K562 (cell line): Measurements from ENCODE around the gene ELOVL5. TPM values are rescaled to one million over a fixed set of nuclear protein-coding genes. Genes with fewer than 3 reads are reported as not detected.

Experiments used
- BMI1 ChIP-seq: fragments of 150-350 bp; IDR thresholded peaks from 2 replicates; pipeline ENCODE4 v1.6.1; 2014; ENCODE audit warnings: low read length
- HNRNPL ChIP-seq: fragments of 200-400 bp; formaldehyde crosslinking; IDR thresholded peaks from 2 replicates; pipeline ENCODE4 v1.6.1; 2017; ENCODE audit warnings: low read depth, mild to moderate bottlenecking, low read length
- KDM2B ChIP-seq: fragments of 250-450 bp; sonication (Bioruptor Pico); IDR thresholded peaks from 2 replicates; pipeline ENCODE4 v1.8.0; 2021; ENCODE audit warnings: mild to moderate bottlenecking, moderate library complexity
- KDM4B ChIP-seq, 2 experiments: fragments of 450-650 bp in 1 of 2; sonication (generic) in 1 of 2; IDR thresholded peaks; 2 replicates each; pipeline ENCODE4 v1.6.1; 2016 to 2017; ENCODE audit warnings: borderline replicate concordance in 2 of 2, antibody characterized with exemption in 1 of 2, low read depth in 1 of 2, mild to moderate bottlenecking in 1 of 2
- MAFK ChIP-seq: IDR thresholded peaks from 2 replicates; pipeline ENCODE4 v1.6.1; 2011; ENCODE audit warnings: low read length, improper control_type of control experiment
- NR2C2 ChIP-seq, 2 experiments: fragments of 200-800 bp in 1 of 2; sonication (Bioruptor generic) in 1 of 2; sonication (generic) in 1 of 2; formaldehyde crosslinking in 1 of 2; IDR thresholded peaks; 2 replicates each; pipeline versions ENCODE4 v1.6.1 to v1.8.0; 2016 to 2022; ENCODE audit warnings: mild to moderate bottlenecking in 1 of 2, missing compliant biosample characterization in 1 of 2, missing genetic modification characterization in 1 of 2, missing genetic modification reagents in 1 of 2
- PHF8 ChIP-seq: fragments of 200-600 bp; sonication (generic); IDR thresholded peaks from 2 replicates; pipeline ENCODE4 v1.6.1; 2012; ENCODE audit warnings: mixed run types, mild to moderate bottlenecking, inconsistent platforms, low read length, moderate library complexity, borderline replicate concordance
- REST ChIP-seq, 2 experiments: fragments of 450-650 bp; formaldehyde crosslinking in 1 of 2; IDR thresholded peaks; 2 replicates each; pipeline versions ENCODE4 v1.4.0 to v1.6.1; 2014 to 2020; ENCODE audit warnings: mild to moderate bottlenecking in 2 of 2, borderline replicate concordance in 1 of 2, low read depth in 1 of 2
- SOX6 ChIP-seq: fragments of 450-650 bp; IDR thresholded peaks from 2 replicates; pipeline ENCODE4 v1.6.1; 2014; ENCODE audit warnings: mild to moderate bottlenecking
- TCF7 ChIP-seq: sonication (generic); IDR thresholded peaks from 2 replicates; pipeline ENCODE4 v1.6.1; 2016; ENCODE audit warnings: antibody characterized with exemption, borderline replicate concordance
- XRCC4 ChIP-seq: IDR thresholded peaks from one replicate; pipeline ENCODE4 v1.6.1; 2011; ENCODE audit not compliant: insufficient read depth, insufficient read length; ENCODE audit errors: extremely low read depth
- ZBTB17 ChIP-seq: fragments of 450-650 bp; formaldehyde crosslinking; IDR thresholded peaks from 2 replicates; pipeline ENCODE4 v1.4.0; 2020; ENCODE audit warnings: mild to moderate bottlenecking
- ZFP30 ChIP-seq: fragments of 250-450 bp; sonication (Bioruptor Pico); IDR thresholded peaks from 2 replicates; pipeline ENCODE4 v1.8.0; 2022; ENCODE audit warnings: moderate library complexity, mild to moderate bottlenecking, inconsistent platforms, borderline replicate concordance
- ZNF174 ChIP-seq: fragments of 250-450 bp; sonication (Bioruptor Pico); IDR thresholded peaks from 2 replicates; pipeline ENCODE4 v1.4.0; 2020; ENCODE audit warnings: mild to moderate bottlenecking
- ZNF354B ChIP-seq: fragments of 250-450 bp; sonication (Bioruptor Pico); IDR thresholded peaks from 2 replicates; pipeline ENCODE4 v1.4.0; 2020
- ZNF696 ChIP-seq: fragments of 250-450 bp; sonication (Bioruptor Pico); conservative IDR thresholded peaks from 2 replicates; pipeline ENCODE4 v1.4.0; 2020; ENCODE audit warnings: mild to moderate bottlenecking, moderate library complexity
- polyA plus RNA-seq, 8 experiments: library from polyadenylated mRNA; depleted of rRNA in 4 of 8; stranded (reverse) in 5 of 8; unstranded in 3 of 8; fragments of >200 nt; fragmentation: Nextera tagmentation in 2 of 8; fragmentation: Illumina TruSeq in 1 of 8; extraction: Ambion mirVana in 2 of 8; extraction: Trizol in 1 of 8; gene quantifications; 2 replicates each; pipeline versions ENCODE4 v1.2.1 to v1.2.3, GENCODE V29; 2011 to 2014; ENCODE audit warnings: inconsistent platforms in 1 of 8, missing spikeins in 1 of 8
- total RNA-seq, 7 experiments: library from RNA; depleted of rRNA in 6 of 7; stranded (reverse); fragments of >200 nt in 6 of 7; fragmentation: Illumina TruSeq in 2 of 7; extraction: Trizol in 2 of 7; gene quantifications; 2 replicates each; pipeline versions ENCODE4 v1.2.1 to v1.2.3, GENCODE V29; 2011 to 2021; ENCODE audit warnings: low replicate concordance in 1 of 7
- TF ChIP-seq, protein P1 (sequence below): fragments of 250-450 bp; sonication (Bioruptor Pico); IDR thresholded peaks from 2 replicates; pipeline ENCODE4 v1.8.0; 2022; ENCODE audit warnings: moderate library complexity, mild to moderate bottlenecking, inconsistent platforms
- TF ChIP-seq, protein P2 (sequence below): sonication (generic); formaldehyde crosslinking; IDR thresholded peaks from 2 replicates; pipeline ENCODE4 v1.8.0; 2022; ENCODE audit warnings: mild to moderate bottlenecking, low read depth, missing genetic modification reagents

The ELOVL5 gene
- total and polyA plus RNA-seq, 9 of the 15 experiments (the other 6 are each of a cell fraction or from before 2014, with no cell fraction given), result 70.6 to 245 (median 132) TPM

- TF ChIP-seq HNRNPL, result no peak
- no peak for TF ChIP-seq PHF8
- TF ChIP-seq ZNF174 (CRISPR knock-in tag), result no peak
- TF ChIP-seq XRCC4, result no peak
- peak; percentile 72 for TF ChIP-seq SOX6
- TF ChIP-seq ZNF696 (CRISPR knock-in tag), result no peak
- no peak for TF ChIP-seq KDM2B (CRISPR knock-in tag)
- 0 out of 4 replicates have a peak, but pooled peaks of 1 of the 2 experiments have one; percentile 30 for TF ChIP-seq KDM4B (IDR thresholded peaks at IDR 0.05; ENCODE audit: borderline replicate concordance in 2 of 2, low read depth in 1 of 2)
- TF ChIP-seq ZBTB17, result no peak
- no peak for TF ChIP-seq TCF7
- no peak for TF ChIP-seq ZNF354B (CRISPR knock-in tag)
- no peak for TF ChIP-seq ZFP30
- TF ChIP-seq NR2C2 (CRISPR knock-in tag; IDR thresholded peaks at IDR 0.05), result no peak
- peak; percentile 15; the same call in 1 of the 2 replicates for TF ChIP-seq NR2C2 (tag; IDR thresholded peaks at IDR 0.05)
- TF ChIP-seq, protein P1, sequence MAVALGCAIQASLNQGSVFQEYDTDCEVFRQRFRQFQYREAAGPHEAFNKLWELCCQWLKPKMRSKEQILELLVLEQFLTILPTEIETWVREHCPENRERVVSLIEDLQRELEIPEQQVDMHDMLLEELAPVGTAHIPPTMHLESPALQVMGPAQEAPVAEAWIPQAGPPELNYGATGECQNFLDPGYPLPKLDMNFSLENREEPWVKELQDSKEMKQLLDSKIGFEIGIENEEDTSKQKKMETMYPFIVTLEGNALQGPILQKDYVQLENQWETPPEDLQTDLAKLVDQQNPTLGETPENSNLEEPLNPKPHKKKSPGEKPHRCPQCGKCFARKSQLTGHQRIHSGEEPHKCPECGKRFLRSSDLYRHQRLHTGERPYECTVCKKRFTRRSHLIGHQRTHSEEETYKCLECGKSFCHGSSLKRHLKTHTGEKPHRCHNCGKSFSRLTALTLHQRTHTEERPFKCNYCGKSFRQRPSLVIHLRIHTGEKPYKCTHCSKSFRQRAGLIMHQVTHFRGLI (CRISPR knock-in tag), result no peak
- TF ChIP-seq, protein P2, sequence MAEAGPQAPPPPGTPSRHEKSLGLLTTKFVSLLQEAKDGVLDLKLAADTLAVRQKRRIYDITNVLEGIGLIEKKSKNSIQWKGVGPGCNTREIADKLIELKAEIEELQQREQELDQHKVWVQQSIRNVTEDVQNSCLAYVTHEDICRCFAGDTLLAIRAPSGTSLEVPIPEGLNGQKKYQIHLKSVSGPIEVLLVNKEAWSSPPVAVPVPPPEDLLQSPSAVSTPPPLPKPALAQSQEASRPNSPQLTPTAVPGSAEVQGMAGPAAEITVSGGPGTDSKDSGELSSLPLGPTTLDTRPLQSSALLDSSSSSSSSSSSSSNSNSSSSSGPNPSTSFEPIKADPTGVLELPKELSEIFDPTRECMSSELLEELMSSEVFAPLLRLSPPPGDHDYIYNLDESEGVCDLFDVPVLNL (CRISPR knock-in tag), result no peak
- TF ChIP-seq REST (IDR thresholded peaks at IDR 0.05; ENCODE audit: borderline replicate concordance), result no peak
- TF ChIP-seq REST (CRISPR knock-in tag; IDR thresholded peaks at IDR 0.05; ENCODE audit: low read depth), result no peak
- no peak for TF ChIP-seq MAFK
- TF ChIP-seq BMI1, result no peak
These were observed 34.9 kb downstream of the ELOVL5 start (continued) for GRCh38 chr6:53313784-53314400.
